BE2C (cell line): ENCODE data around the gene B4GALNT1. TPM values are rescaled to one million over a fixed set of nuclear protein-coding genes. Genes with fewer than 3 reads are reported as not detected.
"Not testable (repeated sequence)": the region's sequence is repeated elsewhere in the genome, so short reads cannot be mapped to it uniquely, and the experiment has no call there.

Source experiments
- DNase-seq: peaks from one replicate; pipeline ENCODE4 v3.0.0-alpha.2; 2020
- H3K27me3 ChIP-seq: fragments of 250-450 bp; sonication (Bioruptor Pico); 2 replicates; pipeline ENCODE4 v1.5.1; 2020; ENCODE audit warnings: mild to moderate bottlenecking
- H3K36me3 ChIP-seq: fragments of 250-450 bp; sonication (Bioruptor Pico); 2 replicates; pipeline ENCODE4 v1.5.1; 2020; ENCODE audit warnings: mild to moderate bottlenecking
- H3K4me1 ChIP-seq: fragments of 250-450 bp; sonication (Bioruptor Pico); 2 replicates; pipeline ENCODE4 v1.5.1; 2020
- H3K4me3 ChIP-seq: 2 replicates; pipeline ENCODE4 v1.5.1; 2011; ENCODE audit warnings: low read depth, low read length
- H3K9me3 ChIP-seq: fragments of 250-450 bp; sonication (Bioruptor Pico); 2 replicates; pipeline ENCODE4 v1.5.1; 2020
- CTCF ChIP-seq: IDR thresholded peaks from 2 replicates; pipeline ENCODE4 v1.5.1; 2012; ENCODE audit warnings: mild to moderate bottlenecking, low read depth, low read length
- polyA plus RNA-seq: library from polyadenylated mRNA; unstranded; fragments of >200 nt; gene quantifications from one replicate; pipeline ENCODE4 v1.2.1, GENCODE V29; 2012; ENCODE audit warnings: low read depth, missing spikeins; ENCODE audit not compliant: insufficient read length, insufficient read depth

Gene B4GALNT1
- polyA plus RNA-seq = 17.6 TPM

DNA sequence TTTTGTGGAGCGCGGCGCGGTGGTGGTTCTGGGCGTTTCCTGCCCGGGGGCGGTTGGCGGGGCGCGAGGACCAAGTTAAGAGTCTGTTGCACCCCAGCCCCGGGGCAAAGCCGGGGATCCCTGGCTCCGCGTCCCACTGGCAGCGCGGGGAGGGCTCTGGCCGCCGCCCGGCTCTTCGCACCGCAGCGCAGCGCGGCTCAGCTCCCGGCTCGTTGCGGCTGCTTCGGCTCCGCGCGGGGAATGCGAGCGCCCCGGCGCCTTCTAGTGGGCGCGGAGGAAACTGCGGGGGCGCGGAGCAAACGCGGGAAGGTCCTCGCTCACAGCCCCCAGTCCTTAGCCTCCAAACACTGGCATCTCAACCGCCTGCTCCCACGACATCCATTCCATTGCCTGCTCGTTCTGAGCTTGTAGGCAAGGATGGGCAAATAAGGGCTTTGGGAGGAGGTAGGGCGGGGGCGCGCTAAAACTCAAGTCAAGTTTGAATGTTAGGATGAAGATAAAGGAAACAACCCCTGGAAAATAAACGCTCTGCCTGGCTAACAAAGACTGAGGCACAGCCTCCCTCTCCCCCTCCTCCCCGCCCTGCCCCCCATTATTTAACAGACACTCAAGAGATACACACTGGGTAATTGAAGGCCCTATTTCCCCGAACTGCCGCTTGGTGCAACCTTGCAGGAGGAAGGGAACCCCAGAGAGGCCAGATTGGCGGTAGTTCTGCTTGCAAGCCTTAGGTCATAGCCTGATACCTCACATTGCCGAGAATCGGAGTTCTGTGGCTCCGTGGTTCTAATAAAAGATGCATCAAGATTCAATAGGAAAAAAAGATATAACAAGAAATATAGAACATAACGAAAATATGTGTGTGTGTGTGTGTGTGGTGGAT is at the start of gene B4GALNT1:
B4GALNT1 (minus strand) TSS at position 244 of the 883 bp plus-strand sequence. CDS start 1,069 bp downstream, outside the sequence.
- peak; percentile 82 for TF ChIP-seq CTCF

GRCh38 chr12:57679697-57680096 is 46.7 kb upstream of the B4GALNT1 start:
- no peaks in the 10 kb centered on the region for H3K36me3 ChIP-seq
- no peak for TF ChIP-seq CTCF
- no peaks in the 10 kb centered on the region for H3K4me1 ChIP-seq
- no peaks in the 10 kb centered on the region for H3K9me3 ChIP-seq
- H3K4me3 ChIP-seq = no peak overlapping the region
- peaks cover 8% of the 10 kb centered on the region for H3K27me3 ChIP-seq
- no peak for DNase-seq

More for the DNA sequence above, at the start of gene B4GALNT1:
- DNase-seq = peak; percentile 83
- H3K27me3 ChIP-seq = peaks cover 3% of the 10 kb centered on the region; the same call in 1 of the 2 replicates
- no peaks in the 10 kb centered on the region; the same call in 1 of the 2 replicates for H3K4me1 ChIP-seq
- no peaks in the 10 kb centered on the region for H3K9me3 ChIP-seq
- peak within 1 kb of the TSS; percentile 76 for H3K4me3 ChIP-seq
- H3K36me3 ChIP-seq = peaks cover 3% of the 10 kb centered on the region; the same call in 1 of the 2 replicates

GRCh38 chr12:57677947-57678346 is 44.9 kb upstream of the B4GALNT1 start:
- not testable (repeated sequence) for H3K27me3 ChIP-seq, H3K9me3 ChIP-seq, H3K4me1 ChIP-seq, H3K36me3 ChIP-seq, H3K4me3 ChIP-seq, DNase-seq

- no peak for TF ChIP-seq CTCF
- Histone ChIP-seq H3K9me3 (no peaks in the 10 kb centered on the region), H3K4me1 (no peaks in the 10 kb centered on the region), H3K36me3 (no peaks in the 10 kb centered on the region), H3K4me3 (no peak overlapping the region), H3K27me3 (no peaks in the 10 kb centered on the region; the same call in none of the 2 replicates)
- DNase-seq = no peak
Measured at GRCh38 chr12:57674691-57675090, 41.7 kb upstream of the B4GALNT1 start.

DNA sequence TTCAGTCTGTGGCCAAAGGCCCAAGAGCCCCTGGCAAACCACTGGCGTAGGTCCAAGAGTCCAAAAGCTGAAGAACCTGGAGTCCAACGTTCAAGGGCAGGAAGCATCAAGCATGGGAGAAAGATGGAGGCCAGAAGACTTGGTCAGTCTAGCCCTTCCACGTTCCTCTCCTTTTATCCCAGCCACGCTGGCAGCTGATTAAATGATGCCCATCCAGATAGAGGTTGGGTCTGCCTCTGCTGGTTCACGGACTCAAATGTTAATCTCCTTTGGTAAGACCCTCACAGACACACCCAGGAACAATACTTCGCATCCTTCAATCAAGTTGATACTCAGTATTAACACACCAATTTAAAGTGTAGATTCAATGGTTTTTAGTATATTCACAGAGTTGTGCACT is 39.8 kb upstream of the B4GALNT1 start:
- H3K36me3 ChIP-seq = no peaks in the 10 kb centered on the region
- no peaks in the 10 kb centered on the region; the same call in none of the 2 replicates for H3K27me3 ChIP-seq
- no peaks in the 10 kb centered on the region for H3K9me3 ChIP-seq
- no peaks in the 10 kb centered on the region for H3K4me1 ChIP-seq
- DNase-seq = no peak
- no peak for TF ChIP-seq CTCF
- no peak overlapping the region for H3K4me3 ChIP-seq

- not testable (repeated sequence) for H3K4me1 ChIP-seq, DNase-seq, H3K4me3 ChIP-seq, H3K9me3 ChIP-seq, H3K36me3 ChIP-seq, H3K27me3 ChIP-seq
Measured at GRCh38 chr12:57671811-57672210, 38.8 kb upstream of the B4GALNT1 start.

DNA sequence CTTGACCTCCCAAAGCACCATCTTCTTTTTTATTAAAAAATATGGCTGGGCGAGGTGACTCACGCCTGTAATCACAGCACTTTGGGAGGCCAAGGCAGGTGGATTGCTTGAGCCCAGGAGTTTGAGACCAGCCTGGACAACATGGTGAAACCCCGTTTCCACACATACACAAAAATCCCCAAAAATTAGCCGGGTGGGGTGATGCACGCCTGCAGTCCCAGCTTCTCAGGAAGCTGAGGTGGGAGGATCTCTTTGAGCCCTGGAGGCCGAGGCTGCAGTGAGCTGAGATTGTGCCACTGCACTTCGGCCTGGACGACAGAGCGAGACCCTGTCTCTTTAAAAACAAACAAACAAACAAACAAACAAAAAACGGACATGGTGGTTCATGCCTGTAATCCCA is 36.7 kb upstream of the B4GALNT1 start:
- not testable (repeated sequence) for DNase-seq, H3K27me3 ChIP-seq, H3K36me3 ChIP-seq, H3K4me3 ChIP-seq, H3K4me1 ChIP-seq, H3K9me3 ChIP-seq
